ENCODE data around the gene KCNK1. TPM values are rescaled to one million over a fixed set of nuclear protein-coding genes. Genes with fewer than 3 reads are reported as not detected.

The KCNK1 gene
- under 1 TPM; 0.21 to 0.44 TPM for total RNA-seq

DNA sequence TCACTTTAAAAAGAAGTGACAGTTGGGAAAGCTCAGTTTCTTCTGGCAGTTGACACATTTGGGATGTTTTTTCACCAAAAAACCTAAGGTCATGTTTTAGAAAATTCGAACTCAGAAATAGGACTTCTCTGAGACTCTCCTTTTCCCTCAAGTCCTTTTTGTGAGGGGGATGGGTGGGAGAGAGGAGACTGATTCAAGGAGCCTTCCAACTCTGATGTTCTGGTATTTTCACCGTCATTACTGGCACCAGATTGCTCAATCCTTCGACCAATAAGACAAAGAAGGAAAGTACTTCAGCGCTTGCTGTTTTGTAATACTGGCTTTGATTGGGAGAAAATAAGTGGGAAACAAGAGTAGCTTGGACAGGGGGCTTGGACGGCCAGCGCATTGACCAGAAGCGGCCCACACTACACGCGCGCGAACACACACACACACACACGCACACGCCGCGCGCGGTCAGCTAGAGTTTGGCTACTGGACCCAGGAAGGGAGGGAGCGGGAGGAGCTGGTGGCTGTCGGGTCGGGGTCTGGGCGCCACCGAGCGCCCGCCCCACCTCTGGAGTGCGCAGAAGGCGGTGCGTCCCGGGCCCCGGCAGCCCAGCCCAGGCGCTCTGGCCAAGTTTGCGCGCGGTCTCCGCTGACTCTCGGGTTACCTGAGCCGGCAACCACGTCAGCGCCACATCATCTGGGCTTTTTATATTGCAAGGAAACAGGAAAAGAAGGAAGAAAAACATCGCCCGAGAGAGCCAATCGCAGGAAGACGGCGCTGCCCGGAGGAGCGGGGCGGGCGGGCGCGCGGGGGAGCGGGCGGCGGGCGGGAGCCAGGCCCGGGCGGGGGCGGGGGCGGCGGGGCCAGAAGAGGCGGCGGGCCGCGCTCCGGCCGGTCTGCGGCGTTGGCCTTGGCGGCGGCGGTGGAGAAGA, at the start of gene KCNK1:
Gene KCNK1, plus strand, starts transcription at position 855 of the 921 bp plus-strand sequence. Its CDS starts 66 bp downstream, at position 921.
- peak; percentile 21 for DNase-seq
- CTCF ChIA-PET: no interaction called here
- H3K4me3 Mint-ChIP-seq: peak within 1 kb of the TSS; percentile 51
- intact Hi-C loops (cut with micrococcal nuclease): no loop called here
- H3K9me3 Mint-ChIP-seq: no peaks in the 10 kb centered on the region
- no peaks in the 10 kb centered on the region for H3K36me3 Mint-ChIP-seq (ENCODE audit: low read depth)
- H3K27me3 Mint-ChIP-seq (ENCODE audit: low read depth): peaks cover 59% of the 10 kb centered on the region
- peaks cover 5% of the 10 kb centered on the region for H3K4me1 Mint-ChIP-seq (ENCODE audit: low read depth)
- no peak within 1 kb of the TSS for H3K27ac Mint-ChIP-seq

DNA sequence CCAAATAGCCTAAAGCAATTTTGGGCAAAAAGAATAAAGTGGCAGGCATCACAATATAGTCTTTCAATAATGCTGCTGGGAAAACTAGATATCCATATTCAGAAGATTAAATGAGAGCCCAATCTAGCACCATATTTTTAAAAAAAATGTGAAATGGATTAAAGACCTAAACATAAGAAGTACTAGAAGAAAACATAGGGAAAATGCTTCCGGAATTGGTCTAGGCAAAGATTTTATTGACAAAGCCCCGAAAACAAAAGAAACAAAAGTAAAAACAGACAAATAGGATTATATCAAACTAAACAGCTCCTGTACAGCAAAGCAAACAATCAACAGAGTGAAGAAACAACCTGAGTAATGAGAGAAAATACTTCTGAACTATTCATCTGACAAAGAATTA, 48.6 kb upstream of the KCNK1 start:
- Mint-ChIP-seq H3K27ac (no peak overlapping the region), H3K36me3 (ENCODE audit: low read depth) (no peaks in the 10 kb centered on the region), H3K4me3 (no peak overlapping the region), H3K9me3 (peaks cover 7% of the 10 kb centered on the region), H3K27me3 (ENCODE audit: low read depth) (peaks cover 2% of the 10 kb centered on the region), H3K4me1 (ENCODE audit: low read depth) (no peaks in the 10 kb centered on the region)
- CTCF ChIA-PET: no interaction called here
- no peak for DNase-seq
- intact Hi-C loops (cut with micrococcal nuclease): no loop called here

DNA sequence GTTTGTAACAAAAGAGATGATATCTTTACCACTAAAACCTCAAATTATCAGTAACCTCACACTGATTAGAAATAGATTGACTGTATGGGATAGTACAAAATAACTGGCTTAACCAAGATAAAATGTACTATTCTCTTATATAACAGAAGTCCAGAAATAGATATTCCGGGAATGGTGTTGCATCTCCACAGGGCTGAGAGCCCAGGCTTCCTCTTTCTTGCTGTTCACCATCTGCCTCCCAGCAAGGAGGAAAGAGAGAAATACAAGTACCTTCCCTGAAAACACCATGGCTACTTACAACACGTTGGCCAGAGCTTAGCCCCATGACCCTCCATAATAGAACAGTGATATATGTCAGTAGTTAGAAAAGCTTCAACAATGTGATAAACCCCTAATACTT, 47.0 kb upstream of the KCNK1 start:
- H3K9me3 Mint-ChIP-seq: peaks cover 2% of the 10 kb centered on the region
- CTCF ChIA-PET: no interaction called here
- H3K36me3 Mint-ChIP-seq (ENCODE audit: low read depth): no peaks in the 10 kb centered on the region
- no peak for DNase-seq
- H3K4me1 Mint-ChIP-seq (ENCODE audit: low read depth): no peaks in the 10 kb centered on the region
- H3K27me3 Mint-ChIP-seq (ENCODE audit: low read depth): peaks cover 2% of the 10 kb centered on the region
- intact Hi-C loops (cut with micrococcal nuclease): no loop called here
- H3K27ac Mint-ChIP-seq: no peak overlapping the region
- no peak overlapping the region for H3K4me3 Mint-ChIP-seq

DNA sequence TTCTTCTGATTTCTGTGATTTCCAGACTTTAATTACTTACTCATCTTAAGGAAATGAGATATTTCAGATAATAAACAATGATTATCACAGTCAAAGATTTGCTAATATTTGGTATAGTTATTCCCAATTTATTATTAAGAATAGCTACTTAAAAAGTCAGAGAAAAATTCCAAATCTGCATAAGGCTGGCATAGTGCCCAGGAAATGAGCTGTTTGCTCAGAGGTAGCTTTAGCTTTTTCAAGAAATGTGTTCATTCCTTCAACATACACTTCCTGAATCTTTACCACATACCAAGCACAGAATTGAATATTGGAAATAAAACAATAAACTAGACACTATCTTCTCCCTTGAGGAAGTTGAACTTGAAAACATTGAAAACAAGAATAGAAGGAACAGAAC, 44.3 kb upstream of the KCNK1 start:
- H3K4me3 Mint-ChIP-seq: no peak overlapping the region
- H3K36me3 Mint-ChIP-seq (ENCODE audit: low read depth): no peaks in the 10 kb centered on the region
- H3K27ac Mint-ChIP-seq: no peak overlapping the region
- peaks cover 10% of the 10 kb centered on the region for H3K27me3 Mint-ChIP-seq (ENCODE audit: low read depth)
- no peak for DNase-seq
- no peaks in the 10 kb centered on the region for H3K4me1 Mint-ChIP-seq (ENCODE audit: low read depth)
- intact Hi-C loops (cut with micrococcal nuclease): no loop called here
- CTCF ChIA-PET: no interaction called here
- no peaks in the 10 kb centered on the region for H3K9me3 Mint-ChIP-seq

DNA sequence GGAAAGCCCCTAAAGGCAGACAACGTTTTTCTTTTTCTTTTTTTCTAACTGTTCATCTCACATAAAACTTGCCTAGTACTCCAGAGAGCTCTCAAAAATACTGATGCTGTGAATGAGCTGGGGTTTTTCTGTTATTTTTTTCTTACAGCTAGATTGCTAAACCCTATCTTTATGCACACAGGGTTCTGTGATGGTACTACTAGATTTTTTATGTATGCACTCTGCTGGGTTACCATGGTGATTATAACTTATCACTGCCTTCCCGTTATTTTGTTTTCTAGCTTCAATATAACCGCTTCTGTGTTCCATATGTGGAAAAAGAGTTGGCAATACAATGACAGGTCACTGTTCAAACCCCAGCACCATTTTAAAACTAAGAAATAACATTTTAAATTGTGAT, 43.7 kb upstream of the KCNK1 start:
- no peak overlapping the region for H3K4me3 Mint-ChIP-seq
- CTCF ChIA-PET: no interaction called here
- peaks cover 11% of the 10 kb centered on the region for H3K27me3 Mint-ChIP-seq (ENCODE audit: low read depth)
- no peak for DNase-seq
- no peak overlapping the region for H3K27ac Mint-ChIP-seq
- no peaks in the 10 kb centered on the region for H3K9me3 Mint-ChIP-seq
- no peaks in the 10 kb centered on the region for H3K36me3 Mint-ChIP-seq (ENCODE audit: low read depth)
- H3K4me1 Mint-ChIP-seq (ENCODE audit: low read depth): no peaks in the 10 kb centered on the region
- intact Hi-C loops (cut with micrococcal nuclease): no loop called here

DNA sequence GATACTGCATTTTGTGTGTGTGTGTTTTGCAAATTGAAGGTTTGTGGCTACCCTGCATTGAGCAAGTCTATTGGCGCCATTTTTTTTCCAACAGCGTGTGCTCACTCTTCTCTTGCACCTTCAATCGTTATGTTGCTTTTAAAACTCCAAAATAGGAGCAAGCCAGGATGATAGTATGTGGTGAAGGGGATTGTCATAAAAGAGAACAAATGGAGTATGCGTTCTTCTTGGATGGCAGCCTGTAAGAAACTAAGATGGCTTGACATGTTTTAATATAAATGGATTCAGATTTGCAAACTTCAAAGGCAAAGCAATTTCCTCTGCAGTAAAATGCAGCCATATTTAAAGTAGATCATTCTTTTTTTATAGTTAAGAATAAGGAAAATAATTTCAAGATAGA, 43.2 kb upstream of the KCNK1 start:
- no peaks in the 10 kb centered on the region for H3K36me3 Mint-ChIP-seq (ENCODE audit: low read depth)
- H3K27me3 Mint-ChIP-seq (ENCODE audit: low read depth): peaks cover 11% of the 10 kb centered on the region
- H3K4me1 Mint-ChIP-seq (ENCODE audit: low read depth): no peaks in the 10 kb centered on the region
- DNase-seq: no peak
- H3K9me3 Mint-ChIP-seq: no peaks in the 10 kb centered on the region
- no peak overlapping the region for H3K27ac Mint-ChIP-seq
- intact Hi-C loops (cut with micrococcal nuclease): no loop called here
- no peak overlapping the region for H3K4me3 Mint-ChIP-seq
- CTCF ChIA-PET: no interaction called here

DNA sequence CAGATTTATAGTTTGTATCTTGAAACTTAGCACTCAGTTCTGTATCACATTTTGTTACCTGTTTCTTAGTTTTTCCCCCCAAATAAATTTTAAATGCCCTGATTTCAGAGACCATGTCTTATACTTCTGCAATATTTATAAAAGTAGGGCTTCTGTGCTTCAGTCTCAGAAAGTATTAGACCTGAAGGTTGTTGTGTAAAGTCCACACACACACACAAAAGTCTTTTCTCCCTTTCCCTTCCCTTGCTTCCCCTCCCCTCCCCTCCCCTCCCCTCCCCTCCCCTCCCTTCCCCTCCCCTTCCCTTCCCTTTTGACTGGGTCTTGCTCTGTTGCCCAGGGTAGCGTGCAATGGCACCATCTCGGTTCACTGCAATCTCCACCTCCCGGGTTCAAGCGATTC, 41.0 kb upstream of the KCNK1 start:
- Mint-ChIP-seq H3K4me1 (ENCODE audit: low read depth) (no peaks in the 10 kb centered on the region), H3K27me3 (ENCODE audit: low read depth) (peaks cover 12% of the 10 kb centered on the region), H3K27ac (no peak overlapping the region), H3K9me3 (no peaks in the 10 kb centered on the region), H3K4me3 (no peak overlapping the region), H3K36me3 (ENCODE audit: low read depth) (no peaks in the 10 kb centered on the region)
- intact Hi-C loops (cut with micrococcal nuclease): no loop called here
- no peak for DNase-seq
- CTCF ChIA-PET: no interaction called here

DNA sequence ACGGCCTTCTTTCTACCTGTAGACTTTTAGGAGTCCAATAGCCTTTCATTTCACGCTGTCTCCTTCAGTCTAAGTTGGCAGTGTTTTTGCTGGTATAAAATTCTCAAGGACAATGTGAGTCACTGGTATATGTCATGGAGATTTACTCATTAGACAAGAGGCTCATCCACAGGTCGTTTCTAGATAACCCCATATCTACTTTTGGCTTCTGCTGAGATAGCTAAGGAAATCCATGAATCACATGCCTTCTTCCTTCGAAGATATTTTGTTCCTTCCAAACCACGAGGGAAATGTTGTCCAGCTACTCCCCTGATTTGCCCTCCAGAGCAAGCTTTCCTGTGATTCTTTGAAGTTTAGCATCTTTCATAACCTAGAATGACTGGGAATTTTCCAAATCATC, 38.5 kb upstream of the KCNK1 start:
- Mint-ChIP-seq H3K4me1 (ENCODE audit: low read depth) (no peaks in the 10 kb centered on the region), H3K9me3 (no peaks in the 10 kb centered on the region), H3K4me3 (no peak overlapping the region), H3K36me3 (ENCODE audit: low read depth) (no peaks in the 10 kb centered on the region), H3K27ac (no peak overlapping the region), H3K27me3 (ENCODE audit: low read depth) (peaks cover 12% of the 10 kb centered on the region)
- intact Hi-C loops (cut with micrococcal nuclease): no loop called here
- CTCF ChIA-PET: no interaction called here
- no peak for DNase-seq

DNA sequence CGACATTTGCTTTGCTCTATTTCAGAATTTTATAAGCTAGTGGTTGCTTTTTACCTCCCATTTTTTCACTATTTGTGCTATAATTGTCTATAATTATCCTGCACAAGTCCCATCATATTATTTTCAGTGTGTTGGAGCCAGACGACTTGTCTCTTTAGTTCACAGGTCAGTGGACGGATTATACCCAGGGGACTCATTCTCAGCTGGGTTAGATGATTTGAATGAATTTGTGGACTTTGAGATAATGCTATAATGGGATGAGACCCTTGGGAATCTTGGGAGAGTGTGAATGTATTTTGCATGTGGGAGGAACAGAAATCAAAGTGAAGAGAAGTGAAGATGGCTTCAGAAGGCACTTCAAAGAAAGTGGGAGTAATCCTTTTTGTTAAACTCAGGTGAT, 31.5 kb upstream of the KCNK1 start:
- intact Hi-C loops (cut with micrococcal nuclease): no loop called here
- H3K9me3 Mint-ChIP-seq: no peaks in the 10 kb centered on the region
- H3K4me1 Mint-ChIP-seq (ENCODE audit: low read depth): no peaks in the 10 kb centered on the region
- H3K27me3 Mint-ChIP-seq (ENCODE audit: low read depth): peaks cover 8% of the 10 kb centered on the region
- CTCF ChIA-PET: no interaction called here
- no peak overlapping the region for H3K4me3 Mint-ChIP-seq
- no peak for DNase-seq
- no peaks in the 10 kb centered on the region for H3K36me3 Mint-ChIP-seq (ENCODE audit: low read depth)
- no peak overlapping the region for H3K27ac Mint-ChIP-seq

DNA sequence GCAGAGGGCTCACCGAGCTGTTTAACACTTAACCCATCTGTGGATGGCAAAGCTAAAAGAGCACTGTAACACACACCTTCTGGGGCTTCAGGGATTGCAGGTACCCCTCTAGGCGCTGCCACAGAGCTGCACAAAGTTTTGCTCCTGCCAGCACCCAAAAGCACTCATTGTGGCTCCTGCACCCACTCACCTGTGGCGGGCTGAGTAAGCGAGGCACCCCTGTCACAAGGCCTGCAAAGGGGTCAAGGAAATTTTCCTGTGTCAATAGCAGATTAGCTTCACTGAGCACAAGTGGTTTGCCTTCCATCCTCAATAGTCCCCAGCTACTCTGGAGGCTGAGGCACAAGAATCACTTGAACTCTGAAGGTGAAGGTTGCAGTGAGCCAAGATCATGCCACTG, 29.5 kb upstream of the KCNK1 start:
- H3K27ac Mint-ChIP-seq: no peak overlapping the region
- CTCF ChIA-PET: interaction anchor here (0.6 kb wide), 1 partner anchor 11 kb away, joined by 3 read pairs; no protein-coding TSS in a partner anchor
- H3K36me3 Mint-ChIP-seq (ENCODE audit: low read depth): no peaks in the 10 kb centered on the region
- H3K4me3 Mint-ChIP-seq: no peak overlapping the region
- H3K4me1 Mint-ChIP-seq (ENCODE audit: low read depth): peaks cover 3% of the 10 kb centered on the region
- peaks cover 8% of the 10 kb centered on the region for H3K27me3 Mint-ChIP-seq (ENCODE audit: low read depth)
- no peaks in the 10 kb centered on the region for H3K9me3 Mint-ChIP-seq
- intact Hi-C loops (cut with micrococcal nuclease): no loop called here
- DNase-seq: no peak

DNA sequence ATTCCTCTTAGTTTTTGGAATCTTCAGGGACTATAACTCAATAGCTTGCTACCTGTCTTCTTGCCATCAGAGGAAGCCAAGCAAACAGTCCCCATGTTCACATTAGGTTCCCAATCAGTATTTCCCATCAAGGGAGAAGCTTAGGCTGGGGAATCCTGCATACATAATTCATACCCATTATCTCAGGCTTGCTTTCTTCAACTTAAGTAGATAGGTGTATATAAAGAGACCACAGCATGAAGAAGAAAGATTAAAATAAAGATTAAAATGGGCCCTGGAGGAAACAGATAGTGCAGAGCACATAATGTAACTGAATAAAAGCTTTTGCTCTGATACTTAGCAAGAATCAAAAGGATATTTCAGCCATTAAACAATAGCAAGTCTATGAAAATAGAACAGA, 29.0 kb upstream of the KCNK1 start:
- Mint-ChIP-seq H3K4me3 (no peak overlapping the region), H3K27ac (no peak overlapping the region), H3K27me3 (ENCODE audit: low read depth) (peaks cover 11% of the 10 kb centered on the region), H3K9me3 (no peaks in the 10 kb centered on the region), H3K36me3 (ENCODE audit: low read depth) (no peaks in the 10 kb centered on the region), H3K4me1 (ENCODE audit: low read depth) (peaks cover 3% of the 10 kb centered on the region)
- no peak for DNase-seq
- intact Hi-C loops (cut with micrococcal nuclease): no loop called here
- CTCF ChIA-PET: no interaction called here

DNA sequence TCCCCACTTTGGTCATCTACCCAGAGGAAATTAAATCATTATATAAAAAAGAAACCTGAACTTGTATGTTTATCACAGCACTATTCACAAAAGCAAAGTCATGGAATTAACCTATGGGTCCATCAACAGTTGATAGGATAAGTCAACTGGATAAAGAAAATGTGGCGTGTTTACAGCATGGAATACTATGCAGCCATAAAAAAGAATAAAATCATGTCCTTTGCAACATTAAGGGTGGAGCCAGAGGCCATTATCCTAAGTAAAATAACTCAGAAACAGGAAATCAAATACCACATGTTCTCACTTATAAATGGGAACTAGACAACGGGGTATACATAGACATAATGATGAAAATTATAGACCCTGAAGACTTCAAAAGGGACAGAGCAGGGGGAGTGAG, 27.6 kb upstream of the KCNK1 start:
- H3K4me3 Mint-ChIP-seq: no peak overlapping the region
- peaks cover 6% of the 10 kb centered on the region for H3K27me3 Mint-ChIP-seq (ENCODE audit: low read depth)
- H3K36me3 Mint-ChIP-seq (ENCODE audit: low read depth): no peaks in the 10 kb centered on the region
- CTCF ChIA-PET: no interaction called here
- H3K9me3 Mint-ChIP-seq: no peaks in the 10 kb centered on the region
- no peak for DNase-seq
- intact Hi-C loops (cut with micrococcal nuclease): no loop called here
- no peak overlapping the region for H3K27ac Mint-ChIP-seq
- peaks cover 3% of the 10 kb centered on the region for H3K4me1 Mint-ChIP-seq (ENCODE audit: low read depth)

DNA sequence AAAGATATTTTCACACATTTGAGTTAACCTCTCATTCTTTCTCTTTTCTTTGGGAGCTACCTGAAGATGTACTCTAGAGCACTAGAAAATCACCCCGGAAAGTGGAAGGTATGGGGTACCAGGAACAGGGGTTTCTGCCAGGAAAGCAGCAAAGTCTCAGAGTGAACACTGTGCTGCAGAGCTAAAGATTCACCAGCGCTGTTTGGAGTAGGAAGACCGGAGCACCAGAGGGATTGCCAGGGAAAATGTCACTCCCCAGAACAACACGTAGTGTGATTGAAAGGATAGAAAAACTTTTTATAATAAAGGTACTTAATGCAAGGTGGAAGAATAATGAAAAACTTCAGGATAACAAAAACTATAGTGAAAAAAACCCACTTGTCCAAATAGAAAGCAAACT, 26.7 kb upstream of the KCNK1 start:
- DNase-seq: no peak
- intact Hi-C loops (cut with micrococcal nuclease): no loop called here
- Mint-ChIP-seq H3K4me3 (no peak overlapping the region), H3K27ac (no peak overlapping the region), H3K36me3 (ENCODE audit: low read depth) (no peaks in the 10 kb centered on the region), H3K4me1 (ENCODE audit: low read depth) (peaks cover 3% of the 10 kb centered on the region), H3K27me3 (ENCODE audit: low read depth) (peaks cover 6% of the 10 kb centered on the region), H3K9me3 (no peaks in the 10 kb centered on the region)
- CTCF ChIA-PET: no interaction called here

Measured in activated naive CD4-positive, alpha-beta T cell treated with anti-CD3 and anti-CD28 coated beads for 36 hours (primary cell).